Activated CD4-positive, alpha-beta T cell treated with anti-CD3 and anti-CD28 coated beads for 4 hours (primary cell): Measurements from ENCODE around the gene TSPAN19.

ENCODE experiments used
- DNase-seq, 2 donors: peaks; one replicate each; pipeline ENCODE4 v3.0.0-alpha.2; 2020

TSPAN19 gene

GRCh38 chr12:84998341-84998740, 37.7 kb downstream of the TSPAN19 start:
- DNase-seq: no peak

GRCh38 chr12:84996759-84997158, 39.3 kb downstream of the TSPAN19 start:
- no peak for DNase-seq

GRCh38 chr12:84995641-84996040, 40.4 kb downstream of the TSPAN19 start:
- no peak for DNase-seq

- no peak for DNase-seq
These were observed 41.7 kb downstream of the TSPAN19 start for GRCh38 chr12:84994426-84994825.

- no peak for DNase-seq
These were observed 49.5 kb downstream of the TSPAN19 start for GRCh38 chr12:84986586-84986985.

GRCh38 chr12:84986117-84986516, 50.0 kb downstream of the TSPAN19 start:
- DNase-seq: no peak

GRCh38 chr12:84983289-84983688, 52.8 kb downstream of the TSPAN19 start:
- no peak for DNase-seq

- DNase-seq: no peak
These were observed 53.2 kb downstream of the TSPAN19 start for GRCh38 chr12:84982888-84983287.

- no peak for DNase-seq
These were observed 57.2 kb downstream of the TSPAN19 start for GRCh38 chr12:84978921-84979320.

GRCh38 chr12:84976133-84976532, 59.9 kb downstream of the TSPAN19 start:
- no peak for DNase-seq

- DNase-seq: no peak
These were observed 61.8 kb downstream of the TSPAN19 start for GRCh38 chr12:84974155-84974815.

GRCh38 chr12:84973026-84973425, 63.1 kb downstream of the TSPAN19 start:
- no peak for DNase-seq

- no peak for DNase-seq
These were observed 66.9 kb downstream of the TSPAN19 start for GRCh38 chr12:84969226-84969625.
